Activated CD4-positive, alpha-beta T cell treated with anti-CD3 and anti-CD28 coated beads, Interleukin-2, amount 50 U/mL, for 16 hours (primary cell): ENCODE measurements around the gene RACGAP1.

ENCODE experiments used
- DNase-seq: peaks from one replicate; pipeline ENCODE4 v3.0.0-alpha.2; 2020

Gene RACGAP1

DNA sequence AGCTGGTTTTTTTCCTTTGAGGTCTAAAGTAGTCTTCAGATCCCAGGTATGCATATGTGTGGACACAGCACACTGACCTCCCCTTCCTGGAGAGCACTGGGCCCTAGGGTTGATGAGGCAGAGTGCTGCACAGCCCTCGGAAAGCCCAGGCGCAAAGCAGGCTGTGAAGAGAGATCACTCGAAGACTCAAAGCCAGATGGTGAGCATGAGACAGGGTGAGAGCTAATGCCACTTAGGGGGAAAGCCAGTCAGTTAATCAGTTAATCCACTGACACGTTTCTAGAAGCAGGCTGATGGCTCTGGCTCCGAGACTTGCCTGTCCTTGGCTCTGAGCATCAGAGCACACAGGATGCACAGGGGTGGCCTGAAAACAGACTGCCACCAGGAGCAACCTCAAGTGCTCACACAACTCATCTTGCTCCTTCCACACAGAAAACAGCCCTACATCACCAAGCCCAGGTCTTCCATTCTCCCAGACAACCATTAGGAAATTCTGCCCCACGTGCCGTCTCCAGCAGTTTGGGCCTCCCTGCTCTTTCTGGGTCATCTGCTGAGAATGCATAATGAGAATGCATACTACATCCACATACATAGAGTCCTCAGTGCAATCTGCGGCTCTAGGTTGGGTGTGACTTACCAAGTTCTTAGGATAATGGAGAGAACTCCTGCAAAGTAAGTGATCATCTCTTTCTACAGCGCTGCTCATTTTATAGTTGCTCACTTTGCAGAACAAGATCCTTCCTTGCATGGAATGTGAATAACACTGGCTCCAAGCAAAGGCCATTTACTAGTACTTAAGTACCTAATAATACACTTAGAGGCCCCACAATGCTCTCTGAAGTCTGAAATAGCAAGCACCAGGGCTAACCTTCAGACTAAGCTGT, 40.6 kb downstream of the RACGAP1 start:
- no peak for DNase-seq

DNA sequence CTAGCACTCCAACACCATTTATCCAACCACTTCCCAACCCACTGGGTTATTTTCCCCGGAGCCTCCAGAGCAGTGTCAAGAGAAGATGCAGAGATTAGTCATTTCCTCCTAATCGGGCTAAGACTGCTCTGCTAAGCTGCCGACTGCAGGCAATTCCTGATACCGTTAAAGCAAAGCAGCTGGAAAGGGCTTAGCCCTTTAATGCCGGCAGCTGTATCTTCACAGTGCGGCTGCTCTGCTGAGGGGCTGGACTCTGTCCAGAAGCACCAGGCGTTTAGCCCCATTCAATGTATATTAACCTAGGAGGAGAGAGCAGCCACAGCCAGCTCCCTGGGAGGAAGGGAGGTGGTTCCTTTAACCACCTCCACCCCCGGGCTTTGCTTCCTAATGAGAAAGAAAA, 41.4 kb downstream of the RACGAP1 start:
- DNase-seq, result no peak

DNA sequence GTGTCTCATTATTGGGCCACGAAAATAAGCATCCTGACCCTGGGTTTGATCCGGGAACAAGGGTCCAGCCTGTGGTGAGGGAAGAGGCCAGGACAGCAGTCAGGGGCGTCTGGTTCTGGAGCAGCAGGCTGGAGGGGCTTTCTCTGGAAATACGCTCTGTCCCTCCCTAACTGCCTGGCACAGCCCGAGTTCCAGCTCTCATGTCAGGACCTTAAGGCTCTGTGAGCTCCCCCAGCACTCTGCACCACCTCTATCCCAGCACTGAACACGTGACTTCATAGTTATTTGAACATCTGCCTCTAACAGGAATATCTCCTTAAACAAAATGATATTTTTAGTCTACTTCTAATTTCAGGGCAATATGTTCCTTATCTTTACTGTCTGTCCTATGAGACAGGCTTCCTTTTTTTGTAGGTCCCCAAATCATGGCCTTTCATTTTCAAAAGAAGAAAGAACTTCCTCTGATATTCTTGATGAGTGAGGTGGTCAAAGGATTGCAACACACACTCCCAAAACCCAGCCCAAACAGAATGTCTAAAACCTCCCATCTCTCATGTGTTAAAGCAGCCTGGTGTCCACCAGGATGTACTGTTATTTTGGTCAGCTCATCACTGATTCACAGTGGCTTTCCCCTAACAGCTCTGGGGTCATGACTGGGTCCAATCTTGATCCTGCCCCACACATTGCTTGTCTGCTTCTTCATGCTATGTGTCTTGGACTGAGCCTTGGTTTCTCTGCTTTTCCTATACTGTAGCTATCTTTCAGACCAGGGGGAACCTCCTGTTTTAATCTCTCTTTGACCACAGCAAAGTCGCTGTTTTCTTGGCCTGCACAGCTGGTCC, 42.8 kb downstream of the RACGAP1 start:
- no peak for DNase-seq

DNA sequence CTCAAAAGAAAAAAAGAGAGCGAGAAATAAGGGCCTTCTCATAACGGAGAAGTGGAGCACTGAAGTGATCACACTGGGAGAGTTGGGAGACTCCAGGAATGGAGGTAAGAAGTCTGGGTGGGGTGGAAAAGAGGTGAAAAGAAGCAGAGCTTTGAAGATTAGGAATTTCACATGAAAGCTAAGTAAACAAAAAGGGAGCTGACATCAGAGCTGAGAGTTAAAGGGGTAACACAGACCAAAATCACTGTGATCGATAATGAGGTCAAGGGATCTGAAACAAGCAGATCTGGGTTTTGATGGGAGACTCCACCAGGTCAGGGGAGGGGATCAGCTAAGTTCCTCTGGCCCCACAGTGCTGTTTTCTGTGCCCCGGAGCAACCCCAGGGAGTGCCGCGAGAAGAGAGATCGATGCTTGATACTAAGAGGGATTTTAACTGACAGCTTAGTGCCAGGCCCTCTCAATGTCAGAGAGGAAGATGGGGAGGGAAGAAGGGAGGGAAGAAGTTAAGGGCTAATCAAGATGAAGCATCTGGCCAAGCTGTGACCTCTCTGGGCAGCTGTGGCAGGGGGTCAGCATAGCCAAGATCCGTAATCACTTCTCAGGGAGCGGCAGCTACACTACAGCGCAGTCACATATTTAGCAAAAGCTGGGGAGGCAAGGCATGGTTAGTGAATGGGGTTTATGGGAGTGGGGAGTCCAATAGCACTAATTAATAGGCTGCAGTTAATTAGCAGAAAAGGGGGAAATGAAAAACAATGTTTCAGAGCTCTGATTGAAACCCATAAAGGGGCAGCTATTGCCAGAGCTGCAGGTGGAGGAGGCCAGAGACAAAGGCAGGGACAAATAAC, 44.6 kb downstream of the RACGAP1 start:
- no peak for DNase-seq

DNA sequence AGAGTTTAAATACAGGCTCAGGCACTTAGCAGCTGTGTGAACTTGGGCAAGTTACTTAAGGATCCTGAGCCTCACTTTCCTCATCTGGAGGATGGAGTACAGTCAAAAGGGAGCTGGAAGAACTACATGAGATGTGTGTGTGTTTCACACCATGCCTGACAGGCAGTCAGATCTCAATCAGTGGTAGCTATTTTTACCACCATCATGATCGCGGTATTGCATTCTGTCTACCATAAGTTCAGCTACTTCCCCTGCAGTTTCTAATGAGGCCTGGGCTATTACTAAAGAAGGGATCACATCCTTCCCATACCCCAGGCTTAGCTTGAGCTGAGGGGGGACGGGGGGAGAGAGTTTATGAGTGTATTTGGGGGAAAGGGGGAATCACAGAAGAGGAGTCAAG, 45.5 kb downstream of the RACGAP1 start:
- no peak for DNase-seq

DNA sequence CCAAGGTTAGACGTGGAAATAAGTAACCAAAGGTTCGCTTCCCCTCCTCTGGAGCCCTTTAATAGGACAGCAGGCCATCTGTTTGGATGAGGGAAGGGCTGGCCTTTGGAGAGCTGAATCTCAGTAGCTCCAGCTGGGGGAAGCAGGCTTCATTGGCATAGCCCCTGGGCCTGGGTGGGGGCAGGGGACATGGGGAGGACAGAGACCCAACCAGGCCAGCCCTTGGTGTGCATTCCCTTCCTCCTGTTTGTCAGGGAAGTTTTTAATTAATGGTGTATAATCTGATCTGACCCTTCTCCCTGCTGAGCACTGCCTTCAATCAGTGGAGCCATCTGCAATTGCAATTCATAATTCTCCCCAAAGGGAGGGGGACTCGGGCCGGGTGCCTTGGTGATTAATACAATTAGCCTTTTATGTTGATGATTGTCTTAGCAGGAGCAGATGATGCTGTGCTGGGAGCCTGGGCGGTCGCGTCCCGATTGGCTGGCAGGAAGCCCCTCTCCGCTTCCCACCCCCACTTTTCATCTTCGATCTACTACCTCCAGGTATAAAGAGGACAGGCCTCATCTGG, 46.2 kb downstream of the RACGAP1 start:
- DNase-seq, result no peak

DNA sequence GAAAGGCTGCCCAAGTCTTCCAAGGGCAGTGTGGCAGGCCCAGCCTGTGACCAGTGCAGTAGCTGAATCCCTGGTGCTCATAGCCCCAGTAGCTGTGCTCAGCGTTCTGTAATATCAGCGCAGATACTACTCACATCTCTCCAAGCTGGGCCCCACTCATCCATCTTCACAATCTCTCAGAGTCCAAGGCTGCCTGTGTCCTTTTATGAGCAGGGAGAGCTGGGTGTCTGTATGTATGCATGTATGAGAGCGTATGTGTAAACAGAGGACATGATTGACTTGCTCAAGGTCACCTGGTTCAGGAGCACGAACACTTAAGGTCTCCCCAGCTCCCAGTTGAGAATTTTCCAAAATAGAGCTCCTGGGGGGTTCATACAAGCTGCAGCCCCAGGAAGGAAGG, 47.2 kb downstream of the RACGAP1 start:
- no peak for DNase-seq

DNA sequence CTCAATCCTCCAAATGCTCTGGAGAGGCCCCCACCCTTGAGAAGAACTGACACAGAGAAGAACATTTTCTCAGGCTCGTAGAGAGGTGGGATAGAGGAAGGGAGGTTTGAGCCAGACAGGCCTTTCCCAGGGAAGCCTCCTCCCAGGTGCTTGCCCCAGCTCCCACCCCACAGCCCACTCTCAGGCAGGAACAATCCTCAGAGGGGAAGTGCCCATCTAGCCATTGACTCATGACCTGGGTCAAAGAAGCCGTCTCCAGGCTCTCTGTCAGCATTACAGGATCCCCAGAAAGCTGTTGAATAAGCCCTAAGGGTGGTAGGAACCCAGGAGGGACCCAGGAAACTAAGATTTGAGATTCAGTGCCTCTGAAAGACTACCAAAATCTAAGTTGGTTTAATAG, 48.7 kb downstream of the RACGAP1 start:
- no peak for DNase-seq

DNA sequence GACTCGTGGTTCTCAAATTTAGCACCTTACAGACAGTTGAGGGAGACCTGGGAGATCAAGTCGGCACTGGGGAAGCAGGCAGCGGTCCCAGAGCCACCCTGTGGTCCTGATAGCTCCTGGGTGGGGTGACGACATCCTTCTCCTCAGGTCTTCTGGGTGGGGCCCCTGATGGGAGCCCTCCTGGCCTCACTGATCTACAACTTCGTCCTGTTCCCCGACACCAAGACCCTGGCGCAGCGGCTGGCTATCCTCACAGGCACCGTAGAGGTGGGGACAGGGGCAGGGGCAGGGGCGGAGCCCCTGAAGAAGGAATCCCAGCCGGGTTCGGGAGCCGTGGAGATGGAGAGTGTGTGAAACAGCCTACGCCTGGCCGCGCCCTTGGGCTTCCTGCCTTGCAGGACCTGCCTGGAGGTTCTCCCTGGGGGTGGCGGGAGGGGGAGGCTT, 50.0 kb downstream of the RACGAP1 start:
- no peak for DNase-seq

DNA sequence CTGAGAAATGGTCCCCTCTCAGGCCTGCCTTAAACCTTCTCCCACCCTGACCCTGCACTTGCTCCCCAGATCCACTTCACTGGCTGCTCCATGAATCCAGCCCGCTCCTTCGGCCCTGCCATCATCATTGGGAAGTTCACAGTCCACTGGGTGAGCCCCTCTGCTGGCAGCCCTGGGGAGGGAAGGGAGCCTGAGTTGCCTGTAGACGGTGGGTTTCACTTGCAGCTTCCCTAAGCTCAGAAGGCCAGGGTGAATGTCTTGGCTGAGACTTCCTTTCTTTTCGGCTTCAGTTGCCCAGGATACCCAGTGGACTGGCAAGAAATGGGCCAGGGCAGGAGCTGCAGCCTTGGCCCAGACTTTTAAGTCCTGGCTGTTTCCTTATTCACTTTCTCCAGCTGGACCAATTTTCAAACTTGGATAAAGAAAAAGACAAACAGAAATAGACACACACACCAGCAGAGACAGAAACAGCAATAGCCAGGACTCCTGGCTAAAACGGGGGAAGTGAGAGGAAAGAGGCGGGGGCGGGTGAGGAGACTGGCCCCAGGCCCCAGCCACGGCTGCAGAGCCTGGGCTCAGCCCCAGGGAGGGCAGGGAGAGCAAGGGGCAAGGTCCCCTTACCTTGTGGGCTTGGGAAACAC, 50.5 kb downstream of the RACGAP1 start:
- DNase-seq, result no peak

DNA sequence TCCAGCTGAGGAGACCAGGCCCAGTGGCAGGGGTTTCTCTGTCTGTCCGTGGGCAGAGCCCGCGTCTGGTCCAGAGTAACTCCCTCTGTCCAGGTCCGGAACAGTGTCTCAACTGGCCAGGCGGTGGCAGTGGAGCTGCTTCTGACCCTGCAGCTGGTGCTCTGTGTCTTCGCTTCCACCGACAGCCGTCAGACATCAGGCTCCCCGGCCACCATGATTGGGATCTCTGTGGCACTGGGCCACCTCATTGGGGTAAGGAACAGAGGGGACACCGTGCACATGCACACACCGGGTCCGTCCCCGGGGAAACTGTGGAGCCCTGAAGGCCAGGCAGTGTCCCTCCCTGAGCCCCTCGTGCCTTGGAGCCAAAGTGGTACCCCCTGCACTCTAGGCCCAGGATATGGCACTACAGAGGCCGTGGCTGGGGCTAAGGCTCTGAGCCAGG, 51.0 kb downstream of the RACGAP1 start:
- DNase-seq, result no peak

DNA sequence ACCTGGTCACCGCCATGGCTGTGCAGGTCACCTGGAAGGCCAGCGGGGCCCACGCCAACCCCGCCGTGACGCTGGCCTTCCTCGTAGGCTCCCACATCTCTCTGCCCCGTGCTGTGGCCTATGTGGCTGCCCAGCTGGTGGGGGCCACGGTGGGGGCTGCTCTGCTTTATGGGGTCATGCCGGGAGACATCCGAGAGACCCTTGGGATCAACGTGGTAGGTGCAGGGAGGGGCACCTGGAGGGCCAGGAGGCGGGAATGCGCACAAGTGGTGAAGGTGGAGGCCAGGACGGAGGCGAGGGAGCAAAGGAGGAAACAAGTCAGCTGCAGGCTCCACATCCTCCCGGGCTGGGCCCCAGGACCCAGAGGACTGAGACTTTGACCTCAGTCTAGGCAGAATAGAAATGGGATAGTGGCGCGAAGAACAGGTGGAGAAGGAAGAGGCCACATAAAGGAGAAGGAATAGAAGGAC, 51.9 kb downstream of the RACGAP1 start:
- DNase-seq, result no peak

DNA sequence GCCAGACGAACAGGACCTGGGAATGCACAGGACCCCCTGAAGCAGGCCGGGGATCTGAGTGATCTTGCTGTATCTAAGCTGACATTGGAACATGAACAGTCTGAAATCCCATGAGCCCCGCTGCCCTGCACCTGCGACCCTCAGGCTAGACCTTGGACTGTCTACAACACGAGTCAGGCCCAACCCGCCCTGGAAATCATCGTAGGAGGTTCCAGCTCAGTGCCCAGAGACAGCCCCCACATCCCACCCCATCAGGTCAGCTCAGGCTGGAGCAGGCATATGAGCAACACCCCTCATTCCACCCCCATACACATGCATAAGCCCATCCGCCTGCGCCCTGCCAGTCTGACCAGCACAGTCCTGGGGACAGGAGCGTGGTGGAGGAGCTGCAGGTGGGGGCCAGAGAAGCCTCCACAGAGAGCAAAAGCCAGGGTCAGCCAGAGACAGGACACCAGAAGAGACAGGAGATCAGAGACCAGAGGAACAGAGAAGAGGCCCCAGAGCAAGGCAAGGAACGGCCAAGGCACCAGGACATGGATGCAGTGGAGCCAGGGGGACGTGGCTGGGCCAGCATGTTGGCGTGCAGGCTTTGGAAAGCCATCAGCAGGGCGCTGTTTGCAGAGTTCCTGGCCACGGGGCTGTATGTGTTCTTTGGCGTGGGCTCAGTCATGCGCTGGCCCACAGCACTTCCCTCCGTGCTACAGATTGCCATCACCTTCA, 52.5 kb downstream of the RACGAP1 start, which contains the start of gene AQP6:
AQP6 (plus strand) TSS at position 307 of the 720 bp plus-strand sequence; CDS start at position 534, 227 bp downstream.
- DNase-seq, result no peak

DNA sequence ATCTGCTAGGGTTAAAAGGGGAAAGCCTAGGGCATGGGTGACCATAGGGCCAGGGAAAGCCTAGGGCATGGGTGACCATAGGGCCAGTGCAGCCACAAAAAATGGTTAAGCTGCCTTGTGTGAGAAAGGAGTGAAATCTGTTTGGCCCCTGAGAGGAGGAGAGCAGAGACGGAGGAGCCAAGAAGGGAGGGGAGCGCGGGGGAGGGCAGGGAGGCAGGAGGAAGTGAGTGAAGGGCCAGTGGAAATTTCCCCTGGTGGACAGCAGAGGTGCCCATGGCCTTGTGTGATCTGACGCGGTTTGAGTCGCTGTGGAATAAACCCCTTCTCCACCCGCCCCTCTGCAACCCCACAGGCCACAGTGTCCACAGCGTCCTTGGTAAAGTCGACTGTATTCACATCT, 53.2 kb downstream of the RACGAP1 start:
- DNase-seq, result no peak

DNA sequence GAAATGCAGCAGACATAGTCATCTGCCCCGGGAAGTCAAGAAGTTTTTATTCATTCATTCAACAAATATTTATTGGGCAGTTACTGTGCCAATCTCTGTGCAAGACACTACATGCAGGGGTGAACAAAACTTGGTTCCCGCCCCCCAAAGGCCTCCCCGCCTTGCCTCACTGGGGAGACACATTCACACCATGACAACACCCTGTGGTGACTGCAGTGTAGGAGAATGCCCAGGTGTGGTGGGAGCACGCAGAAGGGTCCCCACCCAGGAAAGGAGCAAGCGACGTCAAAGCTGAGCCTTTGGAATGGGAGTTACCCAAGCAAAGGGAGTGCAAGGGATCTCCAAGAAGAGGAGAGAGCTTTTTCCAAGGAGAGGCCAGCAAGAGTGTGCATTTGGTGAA, 54.2 kb downstream of the RACGAP1 start:
- no peak for DNase-seq

DNA sequence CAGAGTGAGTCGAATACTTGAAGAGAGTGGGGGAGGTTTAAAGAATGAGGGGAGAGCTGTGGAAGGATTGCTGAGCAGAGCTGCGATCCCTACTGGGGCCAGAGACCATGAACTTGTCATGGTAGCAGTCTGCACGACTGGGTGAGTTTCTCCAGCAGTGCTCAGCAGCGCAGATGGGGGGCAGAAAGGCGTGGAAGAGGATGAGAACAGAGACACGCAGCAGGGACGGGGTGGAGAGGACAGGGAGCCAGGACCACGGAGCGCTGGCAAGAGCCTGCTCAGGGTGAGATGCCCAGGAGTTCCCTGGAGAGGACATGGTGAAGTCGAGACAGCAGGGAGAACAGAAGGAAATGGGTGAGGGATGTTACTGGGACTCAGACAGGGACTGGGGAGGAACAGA, 54.6 kb downstream of the RACGAP1 start:
- no peak for DNase-seq

DNA sequence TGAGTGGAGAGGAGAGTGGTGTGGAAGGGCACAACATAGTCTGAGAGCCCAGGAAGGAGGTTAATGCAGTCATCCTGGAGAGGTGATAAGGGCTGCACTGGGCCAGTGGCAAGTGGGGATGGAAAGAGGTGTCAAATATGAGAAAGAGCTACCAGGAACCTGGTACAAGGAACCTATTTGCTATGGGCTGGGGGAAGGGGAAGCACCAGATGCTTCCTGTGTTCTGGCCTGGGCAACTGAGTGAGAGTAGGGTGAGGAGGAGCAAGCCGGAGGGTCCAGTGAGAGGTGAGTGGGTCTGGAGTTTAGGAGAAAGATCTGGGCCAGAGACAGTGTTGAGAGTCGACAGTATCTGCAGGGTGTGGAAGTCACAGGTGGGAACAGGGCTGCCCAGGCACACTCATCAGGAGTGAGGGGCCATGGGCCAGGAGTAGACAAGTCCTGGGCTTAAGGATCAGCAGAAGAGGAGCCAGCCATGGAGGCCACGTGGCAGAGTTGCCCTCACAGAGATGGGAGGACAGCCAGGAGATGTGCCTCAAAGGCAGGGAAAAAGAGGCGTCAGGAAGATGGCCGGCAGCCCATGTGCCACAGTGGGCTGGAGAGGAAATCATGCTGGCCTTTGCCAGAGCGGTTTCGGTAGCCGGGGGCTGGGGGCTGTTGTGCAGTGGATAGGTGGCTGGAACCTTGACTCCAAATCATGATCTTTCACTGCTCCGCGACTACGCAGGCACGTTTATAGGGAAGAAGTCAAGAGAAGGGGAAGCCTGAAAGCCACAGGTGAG, 55.5 kb downstream of the RACGAP1 start:
- no peak for DNase-seq

DNA sequence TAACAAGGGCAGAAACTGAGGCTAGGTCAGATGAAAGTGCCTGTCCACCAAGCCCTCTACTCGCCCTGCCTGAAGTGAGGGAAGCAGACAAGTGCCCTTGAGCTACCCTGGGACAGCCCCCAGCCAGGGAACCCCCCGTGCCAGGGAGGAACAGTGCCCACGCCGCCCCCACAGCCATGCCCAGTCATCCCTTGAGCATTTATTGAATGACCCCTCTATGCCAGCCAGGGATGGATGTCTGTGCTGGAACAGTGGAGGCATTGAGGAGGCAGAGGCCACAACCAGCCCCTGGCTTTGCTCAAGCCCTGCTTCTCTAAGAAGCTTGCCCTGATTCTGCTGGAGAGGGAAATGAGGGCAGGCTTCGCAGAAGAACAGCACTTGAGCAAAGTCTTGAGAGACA, 56.3 kb downstream of the RACGAP1 start:
- DNase-seq, result no peak

DNA sequence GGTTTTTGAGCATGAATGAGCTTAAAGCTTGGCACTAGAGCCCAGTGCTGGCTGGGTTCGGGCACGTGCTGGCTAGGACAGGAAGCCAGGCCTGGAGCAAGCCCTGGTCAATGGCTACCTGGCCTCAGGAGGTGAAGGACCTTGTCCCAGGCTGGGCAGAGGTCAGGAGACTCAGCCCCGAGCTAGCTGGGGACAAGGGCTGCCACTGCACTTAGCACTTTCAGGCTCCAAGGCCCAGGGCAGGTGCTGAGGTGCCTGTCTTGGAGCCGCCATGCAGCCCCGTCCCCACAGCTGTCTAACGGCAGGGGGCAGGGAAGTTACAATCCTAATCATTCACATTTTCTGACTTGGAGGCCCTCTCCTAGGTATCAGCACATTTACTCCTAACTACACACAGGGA, 56.8 kb downstream of the RACGAP1 start:
- DNase-seq, result no peak

DNA sequence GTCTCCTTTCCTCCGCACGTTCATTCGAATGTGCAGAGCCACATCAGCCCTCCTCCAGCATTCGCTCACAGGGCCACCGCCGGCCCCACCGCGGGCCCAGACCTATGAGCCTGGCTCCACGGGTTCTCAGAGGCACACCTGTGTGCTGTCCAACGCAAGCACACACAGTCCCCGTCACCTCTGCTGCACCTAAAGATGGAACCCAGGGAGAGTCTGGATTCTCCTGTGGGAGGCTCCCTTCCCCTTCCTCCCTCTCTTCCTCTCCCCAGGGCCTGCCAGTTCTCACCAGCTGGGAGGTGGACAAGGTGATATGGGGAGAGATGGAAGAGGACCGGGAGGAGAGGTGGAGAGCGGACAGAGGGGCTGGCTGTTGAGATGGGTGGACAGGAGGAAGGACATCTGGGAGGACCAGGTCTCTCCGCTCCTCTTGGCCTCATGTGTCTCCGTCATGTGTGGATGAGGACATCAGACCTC, 57.5 kb downstream of the RACGAP1 start:
- no peak for DNase-seq
